Endothelial cell of hepatic sinusoid (primary cell): ENCODE data around the gene FBXW2.
"Not testable (repeated sequence)": the region's sequence is repeated elsewhere in the genome, so short reads cannot be mapped to it uniquely, and the experiment has no call there.

Experiments
- in situ Hi-C: cut with HindIII; loops from 2 replicates; pipeline ENCODE4 v1.10.0; 2017; ENCODE audit warnings: low sequenced_read_pairs

FBXW2 gene, protein sequence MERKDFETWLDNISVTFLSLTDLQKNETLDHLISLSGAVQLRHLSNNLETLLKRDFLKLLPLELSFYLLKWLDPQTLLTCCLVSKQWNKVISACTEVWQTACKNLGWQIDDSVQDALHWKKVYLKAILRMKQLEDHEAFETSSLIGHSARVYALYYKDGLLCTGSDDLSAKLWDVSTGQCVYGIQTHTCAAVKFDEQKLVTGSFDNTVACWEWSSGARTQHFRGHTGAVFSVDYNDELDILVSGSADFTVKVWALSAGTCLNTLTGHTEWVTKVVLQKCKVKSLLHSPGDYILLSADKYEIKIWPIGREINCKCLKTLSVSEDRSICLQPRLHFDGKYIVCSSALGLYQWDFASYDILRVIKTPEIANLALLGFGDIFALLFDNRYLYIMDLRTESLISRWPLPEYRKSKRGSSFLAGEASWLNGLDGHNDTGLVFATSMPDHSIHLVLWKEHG

DNA sequence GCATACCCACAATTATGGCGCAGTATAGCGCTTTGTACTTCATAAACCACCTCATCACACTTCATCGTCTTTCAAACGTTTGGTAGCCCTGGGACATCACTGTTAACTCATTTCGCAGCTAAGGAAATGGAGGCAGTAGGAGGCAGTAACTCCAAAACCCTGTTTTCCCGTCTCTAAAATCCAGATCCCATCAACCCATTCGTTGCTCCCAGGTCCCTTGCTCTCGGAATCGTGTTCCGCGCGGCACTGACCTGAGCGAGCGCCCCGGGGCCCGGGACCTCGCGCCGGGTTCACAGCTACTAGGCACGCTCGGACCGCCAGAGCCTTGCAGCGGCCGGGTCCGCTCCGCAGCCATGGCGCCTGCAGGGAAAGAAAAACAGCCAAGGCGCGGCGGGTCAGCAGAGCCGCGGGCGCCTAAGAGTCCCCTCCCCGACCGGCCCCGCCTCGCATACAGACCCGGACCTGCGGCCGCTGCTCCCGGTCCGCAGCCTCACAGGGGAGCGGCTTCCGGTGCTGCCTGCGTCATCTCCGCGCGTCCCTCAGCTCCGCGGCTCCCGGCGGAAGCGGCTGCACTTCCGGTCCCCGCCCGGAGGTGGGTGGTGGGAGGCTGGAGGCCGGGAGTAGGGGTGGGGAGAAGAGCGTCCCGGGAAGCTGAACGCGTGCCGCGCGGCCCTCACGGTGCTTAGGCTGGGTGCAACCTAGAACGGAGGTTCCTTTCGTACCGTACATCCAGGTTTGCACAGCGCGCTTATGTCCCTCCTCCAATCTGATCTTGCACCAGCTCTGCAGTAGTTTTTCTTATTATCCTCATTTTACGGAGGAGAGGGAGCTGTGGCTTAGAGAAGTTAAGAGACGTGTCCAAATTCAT is at the start of gene FBXW2:
FBXW2 (minus strand) TSS at position 519 of the 868 bp plus-strand sequence. CDS start 5,158 bp downstream, outside the sequence.
- in situ Hi-C loops: no loop called here

- in situ Hi-C loops: no loop called here
Measured at GRCh38 chr9:120841930-120842684, 48.9 kb upstream of the FBXW2 start.

DNA sequence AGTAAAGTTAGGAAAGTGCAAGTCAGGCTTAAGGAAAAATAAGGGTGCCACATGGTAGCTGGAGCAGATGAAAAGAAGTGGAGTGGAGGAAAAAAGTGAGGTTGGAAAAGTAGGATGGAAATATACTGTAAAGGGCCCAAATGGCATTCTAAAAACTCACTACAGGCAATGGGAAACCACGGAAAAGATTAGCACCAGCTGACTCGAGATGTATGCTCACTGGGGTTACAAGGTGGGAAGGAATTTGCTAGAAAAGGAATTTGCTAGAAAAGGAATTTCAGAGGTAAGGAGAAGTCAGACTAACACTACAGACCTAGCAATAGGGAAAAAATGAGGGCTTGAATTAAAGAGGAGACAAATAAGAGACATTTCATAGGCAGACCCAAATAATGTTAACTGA is 45.9 kb upstream of the FBXW2 start:
- in situ Hi-C loops: no loop called here

DNA sequence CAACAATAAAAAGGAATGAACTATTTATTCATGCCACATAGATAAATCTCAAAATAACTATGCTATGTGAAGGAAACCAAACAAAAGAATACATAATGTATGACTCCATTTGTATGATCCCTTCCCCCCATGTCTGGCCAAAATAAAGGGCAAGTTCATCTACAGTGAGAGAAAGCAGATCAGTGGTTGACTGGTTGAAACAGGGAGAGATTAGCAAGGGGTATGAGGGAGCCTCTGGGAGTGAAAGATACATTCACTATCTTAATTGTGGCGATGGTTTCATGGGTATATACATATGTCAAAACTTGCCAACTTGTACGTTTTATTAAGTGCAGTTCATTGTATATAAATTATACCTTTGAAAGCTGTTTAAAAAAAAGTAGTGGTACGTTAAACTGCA is 44.7 kb upstream of the FBXW2 start:
- in situ Hi-C loops: no loop called here

DNA sequence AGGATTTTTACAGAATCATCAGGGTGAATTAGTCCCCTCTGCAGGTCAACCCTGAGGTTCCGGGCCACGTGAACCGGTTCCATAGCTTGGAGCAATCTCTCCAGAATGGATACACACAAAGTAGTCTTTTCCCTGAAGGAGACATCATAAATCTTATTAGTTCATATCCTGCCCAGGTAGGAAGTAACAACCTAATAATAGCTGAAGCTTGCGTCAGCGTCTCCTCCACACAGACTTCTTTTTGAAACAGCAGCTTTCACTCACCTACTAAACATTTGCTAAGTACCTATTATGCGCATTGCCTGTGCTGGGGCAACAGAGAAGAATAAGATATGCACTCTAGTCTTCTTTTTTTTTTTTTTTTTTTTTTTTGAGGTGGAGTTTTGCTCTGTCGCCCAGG is 40.1 kb upstream of the FBXW2 start:
- in situ Hi-C loops: no loop called here

DNA sequence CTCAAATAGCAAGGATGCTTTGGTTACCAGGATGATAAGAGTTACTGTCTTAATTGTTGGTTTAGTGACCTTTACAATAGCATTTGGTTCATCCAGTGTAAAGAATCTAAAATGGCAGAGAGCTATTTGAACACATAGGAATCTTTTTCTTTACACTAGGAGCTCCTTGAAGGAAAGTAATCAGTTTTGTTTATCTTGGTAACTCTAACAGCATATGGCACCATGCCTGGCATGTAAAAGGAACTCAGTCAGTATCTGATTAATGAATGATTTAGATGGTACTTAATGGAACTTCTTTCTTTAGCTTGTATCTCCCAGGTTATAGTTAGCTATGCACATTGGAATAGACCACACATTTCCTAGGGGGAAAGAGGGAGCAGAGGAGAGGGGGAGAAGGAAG is 39.6 kb upstream of the FBXW2 start:
- in situ Hi-C loops: no loop called here

- in situ Hi-C loops: no loop called here
Measured at GRCh38 chr9:120830865-120831264, 37.6 kb upstream of the FBXW2 start.

DNA sequence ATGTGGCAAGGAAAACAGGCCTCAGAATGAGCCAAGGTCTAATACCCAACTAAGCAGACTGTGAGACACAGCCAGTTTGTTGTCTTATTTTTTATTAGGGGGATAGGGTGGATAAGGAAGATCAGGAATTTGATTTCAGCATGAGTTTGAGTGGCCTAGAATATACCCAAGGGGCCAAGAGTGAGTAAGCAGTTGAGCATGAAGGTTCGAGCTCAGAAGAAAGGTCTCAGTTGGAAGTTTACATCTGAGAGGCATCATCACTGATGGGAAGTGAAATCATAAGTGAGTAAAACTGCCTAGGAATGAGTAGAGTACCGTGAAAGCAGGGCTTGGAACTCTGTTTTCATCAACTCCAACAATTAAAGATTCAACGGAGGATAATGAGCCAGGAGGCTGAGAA is 36.9 kb upstream of the FBXW2 start:
- in situ Hi-C loops: no loop called here

GRCh38 chr9:120829650-120830049 is 36.4 kb upstream of the FBXW2 start:
- in situ Hi-C loops: no loop called here

DNA sequence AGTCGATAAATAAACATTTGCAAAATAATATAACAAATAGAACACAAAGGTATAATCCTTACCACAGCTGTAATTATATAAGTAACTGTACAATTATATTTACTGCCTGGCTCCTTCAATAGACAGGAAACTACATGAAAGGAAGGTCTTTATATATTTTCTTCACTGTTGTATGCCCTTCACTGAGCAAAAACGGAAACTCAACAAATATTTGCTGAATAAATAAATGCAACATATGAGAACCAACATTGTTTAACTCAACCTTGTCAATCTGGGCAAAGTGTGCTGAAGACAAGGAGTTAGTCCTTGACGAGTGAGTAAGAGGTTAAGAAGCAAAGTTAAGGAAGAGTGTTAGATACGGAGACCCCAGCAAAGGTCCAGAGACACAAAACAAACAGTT is 26.9 kb upstream of the FBXW2 start:
- in situ Hi-C loops: no loop called here

DNA sequence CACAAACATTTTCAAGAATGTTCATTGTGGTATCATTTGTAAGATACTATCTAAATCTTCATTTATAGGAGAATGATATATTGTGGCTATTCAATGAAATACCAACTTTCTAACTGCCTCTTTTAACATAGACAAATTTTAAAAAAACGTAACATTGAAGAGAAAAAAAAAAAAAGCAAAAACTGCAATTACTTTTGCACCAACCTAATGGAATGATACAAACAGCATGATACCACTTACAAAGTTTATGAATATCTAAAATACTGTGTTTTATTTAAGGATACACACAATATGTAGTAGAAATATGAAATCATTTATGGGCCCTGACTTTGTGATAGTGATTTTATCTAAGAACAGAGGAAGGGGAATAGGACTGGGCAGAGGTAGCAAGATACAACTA is 25.4 kb upstream of the FBXW2 start:
- in situ Hi-C loops: no loop called here

GRCh38 chr9:120815075-120815474 is 21.9 kb upstream of the FBXW2 start:
- in situ Hi-C loops: no loop called here

DNA sequence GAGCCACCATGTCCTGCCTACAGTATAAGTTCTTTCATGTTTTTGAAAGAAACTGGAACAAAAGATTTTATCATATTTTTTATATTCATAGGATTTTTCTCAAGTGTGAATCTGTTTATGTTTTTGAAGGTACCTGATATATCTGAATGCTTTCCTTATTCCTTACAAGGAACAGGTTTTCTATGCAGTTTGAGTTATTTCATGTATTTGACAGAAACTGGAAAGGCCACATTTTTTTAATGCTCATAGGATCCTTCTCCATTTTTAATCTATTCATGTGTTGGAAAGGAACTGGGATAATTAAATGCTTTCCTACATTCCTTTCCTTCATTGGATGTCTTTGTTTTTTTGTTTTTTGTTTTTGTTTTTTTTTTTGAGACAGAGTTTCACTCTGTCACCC is 15.7 kb upstream of the FBXW2 start:
- in situ Hi-C loops: no loop called here

DNA sequence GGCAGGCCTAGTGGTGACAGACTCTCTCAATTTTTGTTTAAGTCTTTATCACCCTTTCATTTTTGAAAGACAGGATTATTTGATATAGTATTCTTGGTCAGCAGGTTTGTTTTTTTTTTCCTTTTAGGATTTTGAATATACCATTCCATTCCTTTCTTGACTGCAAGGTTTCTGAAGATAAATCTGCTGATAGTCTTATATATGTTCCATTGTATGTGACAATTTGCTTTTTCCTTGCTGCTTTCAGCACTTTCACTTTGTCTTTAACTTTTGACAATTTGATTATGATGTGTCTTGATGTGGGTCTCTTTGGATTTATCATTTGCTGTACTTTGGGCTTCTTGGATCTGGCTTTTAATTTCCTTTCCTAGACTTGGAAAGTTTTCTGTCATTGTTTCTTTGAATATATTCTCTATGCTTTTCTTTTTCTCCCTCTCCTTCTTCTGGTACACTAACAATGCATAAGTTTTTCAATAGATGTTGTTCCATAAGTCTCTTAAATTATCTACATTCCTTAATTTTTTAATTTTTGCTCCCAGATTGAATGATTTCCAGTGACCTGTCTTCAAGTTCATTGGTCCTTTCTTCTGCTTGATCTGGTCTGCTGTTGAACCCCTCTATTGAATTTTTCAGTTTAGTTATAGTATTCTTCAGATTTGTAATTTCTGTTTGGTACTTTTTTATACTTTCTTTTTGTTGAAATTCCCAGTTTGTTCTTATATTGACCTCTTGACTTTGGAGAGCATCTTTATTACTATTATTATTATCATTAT is 14.6 kb upstream of the FBXW2 start:
- in situ Hi-C loops: no loop called here

GRCh38 chr9:120804784-120805363 is 11.7 kb upstream of the FBXW2 start:
- in situ Hi-C loops: not testable (repeated sequence)

DNA sequence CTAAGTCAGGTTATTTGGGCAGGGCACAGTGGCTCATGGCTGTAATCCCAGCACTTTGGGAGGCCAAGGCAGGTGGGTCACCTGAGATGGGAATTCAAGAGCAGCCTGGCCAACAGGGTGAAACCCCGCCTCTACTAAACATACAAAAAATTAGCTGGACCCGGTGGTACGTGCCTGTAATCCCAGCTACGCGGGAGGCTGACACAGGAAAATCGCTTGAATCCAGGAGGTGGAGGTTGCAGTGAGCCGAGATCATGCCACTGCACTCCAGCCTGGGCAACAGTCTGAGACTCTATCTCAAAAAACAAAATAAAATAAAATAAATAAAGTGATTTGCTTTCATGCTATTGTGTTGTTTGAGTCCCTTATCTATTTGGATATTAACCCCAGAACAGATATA is 8.2 kb upstream of the FBXW2 start:
- in situ Hi-C loops: no loop called here

DNA sequence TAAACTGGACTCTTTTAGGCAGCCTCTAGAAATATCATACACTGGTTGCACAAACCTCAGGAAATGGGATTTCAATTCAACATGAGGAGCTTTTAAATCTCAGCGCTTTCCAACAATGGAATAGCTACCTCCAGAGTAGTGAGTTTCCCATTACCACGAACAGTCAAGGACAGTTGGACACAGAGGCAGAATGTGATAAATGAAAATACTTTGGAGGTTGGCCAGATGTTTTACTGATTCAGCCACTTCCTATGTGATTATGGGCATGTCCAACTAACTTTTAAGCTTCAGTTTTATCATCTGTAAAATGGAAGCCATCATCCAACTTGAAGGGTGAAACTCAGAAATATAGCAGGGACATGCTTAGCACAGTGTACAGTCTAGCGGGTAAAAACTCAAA is 2.1 kb downstream of the FBXW2 start:
- in situ Hi-C loops: no loop called here

DNA sequence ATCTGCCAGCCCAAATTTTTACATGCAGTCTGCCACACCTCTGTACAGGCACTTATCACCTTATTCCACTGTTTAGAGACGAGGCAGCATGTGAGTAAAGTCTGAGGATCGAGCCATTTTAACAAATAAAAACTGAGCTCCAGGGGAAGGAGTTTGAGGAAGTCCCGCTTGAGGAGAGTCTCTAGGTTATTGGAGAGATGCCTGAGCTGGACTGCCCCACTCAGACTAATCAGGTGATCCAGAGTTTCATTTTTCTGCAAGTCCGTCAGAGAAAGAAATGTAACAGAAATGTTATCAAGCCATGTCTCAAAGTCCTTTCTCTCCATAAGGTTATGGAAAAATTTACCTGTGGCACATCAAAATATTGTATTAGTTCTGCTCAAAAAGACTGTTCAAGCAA is 5.3 kb downstream of the FBXW2 start:
- in situ Hi-C loops: no loop called here

GRCh38 chr9:120783602-120784047 is 9.6 kb downstream of the FBXW2 start:
- in situ Hi-C loops: no loop called here

- in situ Hi-C loops: no loop called here
Measured at GRCh38 chr9:120781236-120781635, 12.0 kb downstream of the FBXW2 start.
